Subcutaneous adipose tissue (tissue), 4 donors: ENCODE measurements around the gene QDPR. TPM values are rescaled to one million over a fixed set of nuclear protein-coding genes. Genes with fewer than 3 reads are reported as not detected.

Source experiments
- total RNA-seq, 4 donors: library from RNA; depleted of rRNA; stranded (reverse); fragments of >200 nt; gene quantifications; one replicate each; pipeline ENCODE4 v1.1.0, GENCODE V29; 2016
- TF ChIP-seq, protein P1 (sequence below): fragments of 450-650 bp; IDR thresholded peaks from one replicate; pipeline ENCODE4 v1.5.1; 2016; ENCODE audit warnings: low read depth, mild to moderate bottlenecking, control low read depth, antibody characterized with exemption, moderate library complexity

QDPR gene
- total RNA-seq, 4 donors from 2014 or later: 13.9 to 50.9 (median 34.9) TPM

GRCh38 chr4:17556498-17556897 lies 44.6 kb upstream of the QDPR start:
- TF ChIP-seq, protein P1, sequence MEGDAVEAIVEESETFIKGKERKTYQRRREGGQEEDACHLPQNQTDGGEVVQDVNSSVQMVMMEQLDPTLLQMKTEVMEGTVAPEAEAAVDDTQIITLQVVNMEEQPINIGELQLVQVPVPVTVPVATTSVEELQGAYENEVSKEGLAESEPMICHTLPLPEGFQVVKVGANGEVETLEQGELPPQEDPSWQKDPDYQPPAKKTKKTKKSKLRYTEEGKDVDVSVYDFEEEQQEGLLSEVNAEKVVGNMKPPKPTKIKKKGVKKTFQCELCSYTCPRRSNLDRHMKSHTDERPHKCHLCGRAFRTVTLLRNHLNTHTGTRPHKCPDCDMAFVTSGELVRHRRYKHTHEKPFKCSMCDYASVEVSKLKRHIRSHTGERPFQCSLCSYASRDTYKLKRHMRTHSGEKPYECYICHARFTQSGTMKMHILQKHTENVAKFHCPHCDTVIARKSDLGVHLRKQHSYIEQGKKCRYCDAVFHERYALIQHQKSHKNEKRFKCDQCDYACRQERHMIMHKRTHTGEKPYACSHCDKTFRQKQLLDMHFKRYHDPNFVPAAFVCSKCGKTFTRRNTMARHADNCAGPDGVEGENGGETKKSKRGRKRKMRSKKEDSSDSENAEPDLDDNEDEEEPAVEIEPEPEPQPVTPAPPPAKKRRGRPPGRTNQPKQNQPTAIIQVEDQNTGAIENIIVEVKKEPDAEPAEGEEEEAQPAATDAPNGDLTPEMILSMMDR: no peak

- TF ChIP-seq, protein P1: no peak
Observed at GRCh38 chr4:17554568-17554967, 42.7 kb upstream of the QDPR start.

DNA sequence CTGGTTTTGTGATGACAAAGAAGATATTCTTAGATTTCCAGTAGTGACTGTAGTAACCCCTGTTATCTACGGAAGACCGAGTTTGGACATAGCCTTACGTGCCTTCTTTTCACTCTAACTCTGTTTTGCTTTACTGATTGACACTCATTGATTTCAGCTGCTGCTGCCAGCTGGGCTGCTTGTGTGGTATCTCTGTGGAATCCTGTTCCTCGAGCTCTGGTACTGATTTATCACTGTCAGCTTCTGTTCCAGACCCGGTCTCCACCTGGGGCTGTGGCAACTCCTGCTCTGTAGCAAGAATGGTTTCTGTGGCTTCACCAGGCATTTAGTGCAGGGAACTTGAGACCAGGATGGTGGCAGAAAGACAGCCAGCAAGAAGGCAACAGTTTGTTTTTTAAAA lies 40.5 kb upstream of the QDPR start:
- TF ChIP-seq, protein P1: no peak

DNA sequence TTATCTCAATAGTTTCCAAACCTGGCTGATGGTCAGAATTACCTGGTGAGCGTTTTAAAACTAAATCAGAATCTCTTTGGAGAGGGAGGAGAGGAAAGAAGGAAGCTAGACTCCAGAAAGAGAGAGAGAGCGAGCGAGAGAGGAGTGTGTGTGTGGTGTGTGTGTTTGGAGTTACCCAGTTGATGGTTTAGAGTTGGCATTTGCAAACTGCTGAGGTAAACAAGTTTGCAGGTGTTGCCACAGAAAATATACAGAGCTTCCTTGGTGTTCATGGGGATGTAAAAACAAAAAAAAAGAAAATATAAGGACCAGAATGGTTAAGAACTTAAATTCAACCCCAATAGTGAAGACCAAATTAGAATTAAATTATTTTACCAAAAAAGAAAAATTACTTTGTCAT lies 38.7 kb upstream of the QDPR start:
- TF ChIP-seq, protein P1: no peak

DNA sequence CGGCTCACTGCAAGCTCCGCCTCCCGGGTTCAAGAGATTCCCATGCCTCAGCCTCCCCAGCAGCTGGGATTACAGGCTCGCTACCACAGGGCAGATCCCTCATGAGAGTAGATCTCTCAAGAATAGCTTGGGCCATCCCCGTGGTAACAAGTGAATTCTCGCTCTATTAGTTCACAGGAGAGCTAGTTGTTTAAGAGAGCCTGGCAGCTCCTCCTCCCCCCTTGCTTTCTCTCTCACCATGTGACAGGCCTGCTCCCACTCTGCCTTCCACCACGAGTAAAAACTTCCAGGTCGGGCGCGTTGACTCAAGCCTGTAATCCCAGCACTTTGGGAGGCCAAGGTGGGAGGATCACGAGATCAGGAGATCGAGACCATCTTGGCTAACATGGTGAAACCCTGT lies 34.8 kb upstream of the QDPR start:
- TF ChIP-seq, protein P1: no peak

- TF ChIP-seq, protein P1: no peak
Observed at GRCh38 chr4:17546222-17546621, 34.3 kb upstream of the QDPR start.

DNA sequence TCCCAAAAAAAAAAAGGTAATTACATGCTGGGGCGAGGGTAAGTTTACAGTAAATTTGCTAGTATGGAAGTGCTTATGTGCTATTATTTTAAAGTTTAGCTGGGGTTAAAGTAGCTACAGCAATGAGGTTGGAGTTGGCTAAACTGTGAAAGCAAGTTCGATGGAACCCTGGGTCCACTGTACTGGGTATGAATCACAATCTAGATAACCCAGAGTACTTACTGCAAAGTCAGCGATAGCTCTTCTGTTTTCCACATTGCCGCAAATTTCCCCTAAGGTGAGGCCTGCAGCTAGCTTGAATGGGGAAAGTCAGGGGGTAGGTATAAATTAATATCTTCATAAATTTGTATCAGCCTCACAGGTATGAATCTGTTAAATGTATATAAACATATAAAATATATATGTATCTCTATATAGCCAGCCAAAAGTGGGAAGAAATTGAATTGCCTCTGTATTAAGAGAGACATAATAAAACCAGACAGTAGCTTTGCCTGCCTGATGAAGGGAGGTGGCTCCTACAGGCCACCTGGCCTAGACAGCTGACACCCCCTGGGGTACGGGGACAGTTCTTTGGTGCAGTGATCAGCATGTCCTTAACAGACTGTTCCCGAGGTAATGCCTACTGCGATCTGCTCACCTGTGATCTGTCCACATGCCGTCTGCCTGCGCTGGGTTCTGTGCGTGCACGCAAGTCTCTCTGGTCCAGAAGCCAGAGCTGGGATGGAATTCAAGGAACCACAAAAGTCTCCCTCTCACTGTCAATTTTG lies 33.7 kb upstream of the QDPR start:
- TF ChIP-seq, protein P1: no peak
